HEK293T (cell line): ENCODE data around the gene RPS2.
"Not testable (repeated sequence)": the region's sequence is repeated elsewhere in the genome, so short reads cannot be mapped to it uniquely, and the experiment has no call there.

ENCODE experiments used
- CTCF ChIA-PET: fragments of 350-600 bp; formaldehyde crosslinking; extraction: SDS; loops from one replicate; lab custom pipeline; 2021; ENCODE audit warnings: antibody characterized with exemption, inconsistent platforms; lab: Yijun Ruan, JAX
- POLR2A ChIA-PET: fragments of 350-600 bp; formaldehyde crosslinking; extraction: SDS; loops from one replicate; lab custom pipeline; 2020; ENCODE audit warnings: antibody characterized with exemption, inconsistent platforms; lab: Yijun Ruan, JAX
- DNase-seq: peaks from one replicate; pipeline ENCODE4 v3.0.0; 2012; ENCODE audit warnings: mixed read lengths; ENCODE audit errors: extremely low spot score
- ARNT ChIP-seq: fragments of 450-650 bp; IDR thresholded peaks from 2 replicates; pipeline ENCODE4 v1.6.1; 2017; ENCODE audit warnings: mild to moderate bottlenecking
- BHLHE40 ChIP-seq: fragments of 450-650 bp; IDR thresholded peaks from 2 replicates; pipeline ENCODE4 v1.6.1; 2016; ENCODE audit warnings: mild to moderate bottlenecking, moderate library complexity, borderline replicate concordance
- CTBP1 ChIP-seq: fragments of 450-650 bp; IDR thresholded peaks from 2 replicates; pipeline ENCODE4 v1.6.1; 2016; ENCODE audit warnings: borderline replicate concordance
- ELF4 ChIP-seq: fragments of 450-650 bp; IDR thresholded peaks from 2 replicates; pipeline ENCODE4 v1.6.1; 2017; ENCODE audit warnings: antibody characterized with exemption
- FOXA1 ChIP-seq: fragments of 450-650 bp; IDR thresholded peaks from 2 replicates; pipeline ENCODE4 v1.6.1; 2016; ENCODE audit warnings: mild to moderate bottlenecking
- FOXK2 ChIP-seq: fragments of 450-650 bp; IDR thresholded peaks from 2 replicates; pipeline ENCODE4 v1.6.1; 2016; ENCODE audit warnings: mild to moderate bottlenecking
- FOXM1 ChIP-seq: fragments of 450-650 bp; IDR thresholded peaks from 2 replicates; pipeline ENCODE4 v1.6.1; 2017; ENCODE audit warnings: mild to moderate bottlenecking, borderline replicate concordance
- HDGF ChIP-seq: fragments of 450-650 bp; IDR thresholded peaks from 2 replicates; pipeline ENCODE4 v1.6.1; 2017; ENCODE audit warnings: antibody characterized with exemption, borderline replicate concordance
- L3MBTL2 ChIP-seq: fragments of 450-650 bp; conservative IDR thresholded peaks from 2 replicates; pipeline ENCODE4 v1.6.1; 2016; ENCODE audit warnings: mild to moderate bottlenecking
- LEF1 ChIP-seq: fragments of 450-650 bp; IDR thresholded peaks from 2 replicates; pipeline ENCODE4 v1.6.1; 2017; ENCODE audit warnings: mild to moderate bottlenecking, borderline replicate concordance
- NFRKB ChIP-seq: fragments of 450-650 bp; IDR thresholded peaks from 2 replicates; pipeline ENCODE4 v1.6.1; 2016; ENCODE audit warnings: mild to moderate bottlenecking, moderate library complexity
- SP1 ChIP-seq: fragments of 450-650 bp; IDR thresholded peaks from 2 replicates; pipeline ENCODE4 v1.6.1; 2017
- SUZ12 ChIP-seq: fragments of 450-650 bp; IDR thresholded peaks from 2 replicates; pipeline ENCODE4 v1.6.1; 2016; ENCODE audit warnings: mild to moderate bottlenecking
- TARDBP ChIP-seq: fragments of 450-650 bp; IDR thresholded peaks from 2 replicates; pipeline ENCODE4 v1.6.1; 2016
- ZNF384 ChIP-seq: fragments of 450-650 bp; IDR thresholded peaks from 2 replicates; pipeline ENCODE4 v1.6.1; 2016
- TF ChIP-seq, protein P1 (sequence below): fragments of 450-650 bp; IDR thresholded peaks from 2 replicates; pipeline ENCODE4 v1.6.1; 2016

The RPS2 gene

GRCh38 chr16:1926271-1926670 is 38.4 kb downstream of the RPS2 start:
- CTCF ChIA-PET, result interaction anchor here (0.8 kb wide), 2 partner anchors 14 to 48 kb away, joined by 3 to 4 read pairs; no protein-coding TSS in a partner anchor
- no peak for DNase-seq
- POLR2A ChIA-PET, result interaction anchor here (1.7 kb wide), 1 partner anchor 39 kb away, joined by 7 read pairs; the partner anchor contains the start of gene RPS2
- TF ChIP-seq, protein P1, sequence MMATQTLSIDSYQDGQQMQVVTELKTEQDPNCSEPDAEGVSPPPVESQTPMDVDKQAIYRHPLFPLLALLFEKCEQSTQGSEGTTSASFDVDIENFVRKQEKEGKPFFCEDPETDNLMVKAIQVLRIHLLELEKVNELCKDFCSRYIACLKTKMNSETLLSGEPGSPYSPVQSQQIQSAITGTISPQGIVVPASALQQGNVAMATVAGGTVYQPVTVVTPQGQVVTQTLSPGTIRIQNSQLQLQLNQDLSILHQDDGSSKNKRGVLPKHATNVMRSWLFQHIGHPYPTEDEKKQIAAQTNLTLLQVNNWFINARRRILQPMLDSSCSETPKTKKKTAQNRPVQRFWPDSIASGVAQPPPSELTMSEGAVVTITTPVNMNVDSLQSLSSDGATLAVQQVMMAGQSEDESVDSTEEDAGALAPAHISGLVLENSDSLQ, result no peak
- TF ChIP-seq BHLHE40, result no peak

DNA sequence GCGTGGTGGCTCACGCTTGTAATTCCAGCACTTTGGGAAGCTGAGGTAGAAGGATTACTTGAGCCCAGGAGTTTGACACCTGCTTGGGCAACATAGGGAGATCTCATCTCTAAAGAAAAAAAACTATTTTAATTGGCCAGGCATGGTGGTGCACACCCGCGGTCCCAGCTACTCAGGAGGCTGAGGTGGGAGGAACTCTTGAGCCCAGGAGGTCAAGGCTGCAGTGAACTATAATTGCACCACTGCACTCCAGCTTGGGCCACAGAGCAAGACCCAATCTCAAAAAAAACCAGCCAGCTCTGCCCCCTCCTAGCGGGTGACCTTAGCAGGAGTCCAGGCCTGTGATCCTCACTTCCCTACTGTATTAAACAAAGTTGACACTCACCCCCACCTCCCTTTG is 40.5 kb downstream of the RPS2 start:
- ChIA-PET CTCF (interaction anchor here (0.7 to 2.0 kb wide), 8 partner anchors 13 to 60 kb away, joined by 3 to 19 read pairs (median 4); partner anchors contain the start of gene MSRB1), POLR2A (interaction anchor here (0.9 to 2.2 kb wide), 6 partner anchors 17 to 85 kb away, joined by 3 to 21 read pairs (median 3); partner anchors contain the start of gene RPS2)
- TF ChIP-seq FOXM1 (no peak), CTBP1 (no peak), ARNT (no peak), BHLHE40 (no peak), LEF1 (no peak), NFRKB (no peak), FOXA1 (no peak), ZNF384 (no peak), ELF4 (no peak), FOXK2 (no peak), L3MBTL2 (no peak), TARDBP (no peak), SUZ12 (no peak), SP1 (no peak), HDGF (no peak)
- TF ChIP-seq, protein P1, result no peak
- no peak for DNase-seq

DNA sequence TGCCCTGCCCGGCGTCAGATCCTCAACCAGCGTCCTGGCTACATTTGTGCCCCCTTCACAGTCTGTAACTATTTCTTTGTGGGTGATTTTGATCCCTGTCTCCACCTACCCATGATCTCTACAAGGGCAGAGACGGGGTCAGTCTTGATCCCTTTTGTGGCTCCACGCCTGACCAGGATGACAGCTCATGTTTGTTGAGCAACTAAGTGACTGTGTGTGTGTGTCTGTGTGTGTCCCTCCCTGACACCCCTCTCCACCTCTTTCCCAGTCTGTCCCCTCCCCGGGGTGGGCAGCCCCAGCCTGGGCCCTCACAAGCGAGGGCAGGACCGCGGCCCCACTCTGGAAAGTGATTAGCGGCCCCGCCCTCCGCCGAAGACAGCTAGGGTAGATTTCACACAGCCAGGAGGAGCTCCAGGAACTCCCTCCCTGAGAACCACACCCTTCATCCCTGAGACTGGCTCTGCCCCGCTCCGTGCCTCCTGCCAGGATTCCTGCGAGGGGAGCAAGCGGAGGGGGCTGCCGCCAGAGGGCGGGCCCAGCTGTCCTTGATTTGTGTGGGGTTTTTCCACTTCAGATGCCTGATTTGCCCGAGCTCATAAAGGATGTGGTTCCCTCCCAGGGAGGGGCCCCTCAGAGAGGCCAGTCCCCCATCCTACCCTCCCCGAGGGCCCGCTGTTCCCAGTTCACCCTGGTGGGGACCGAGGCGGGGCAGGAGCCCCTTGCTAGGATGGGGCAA is 41.2 kb downstream of the RPS2 start:
- ChIA-PET CTCF (interaction anchor here (0.6 to 2.0 kb wide), 16 partner anchors 13 to 99 kb away, joined by 3 to 19 read pairs (median 3); partner anchors contain the start of gene MSRB1), POLR2A (interaction anchor here (0.9 to 2.2 kb wide), 9 partner anchors 9 to 84 kb away, joined by 3 to 21 read pairs (median 4); partner anchors contain the start of gene RPS2)
- DNase-seq, result peak; percentile 76
- TF ChIP-seq L3MBTL2 (peak; percentile 37; the same call in 1 of the 2 replicates), FOXK2 (no peak)

DNA sequence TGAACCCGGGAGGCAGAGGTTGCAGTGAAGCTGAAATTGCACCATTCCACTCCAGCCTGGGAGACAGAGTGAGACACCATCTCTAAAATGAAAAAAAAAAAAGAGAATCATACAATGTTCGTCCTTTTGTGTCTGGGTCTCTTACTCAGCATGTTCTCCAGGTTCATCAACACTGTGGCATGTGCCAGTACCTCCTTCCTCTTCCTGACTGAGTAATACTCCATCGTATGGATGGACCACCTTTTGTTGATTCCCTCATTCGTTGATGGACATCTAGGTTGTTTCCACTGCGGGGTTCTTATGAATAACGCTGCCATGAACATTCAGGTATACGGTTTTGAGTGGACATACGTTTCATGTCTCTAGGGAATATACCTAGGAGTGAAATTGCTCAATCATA is 42.3 kb downstream of the RPS2 start:
- CTCF ChIA-PET, result interaction anchor here (1.3 kb wide), 1 partner anchor 38 kb away, joined by 5 read pairs; no protein-coding TSS in a partner anchor
- TF ChIP-seq ARNT, result no peak
- no peak for TF ChIP-seq NFRKB
- no peak for TF ChIP-seq BHLHE40
- no peak for TF ChIP-seq FOXM1
- TF ChIP-seq, protein P1, result no peak
- TF ChIP-seq ELF4, result no peak
- no peak for TF ChIP-seq TARDBP
- no peak for TF ChIP-seq L3MBTL2
- DNase-seq, result no peak
- POLR2A ChIA-PET, result interaction anchor here (1.4 to 2.2 kb wide), 3 partner anchors 8 to 43 kb away, joined by 4 to 21 read pairs (median 8); partner anchors contain the start of gene RPS2

DNA sequence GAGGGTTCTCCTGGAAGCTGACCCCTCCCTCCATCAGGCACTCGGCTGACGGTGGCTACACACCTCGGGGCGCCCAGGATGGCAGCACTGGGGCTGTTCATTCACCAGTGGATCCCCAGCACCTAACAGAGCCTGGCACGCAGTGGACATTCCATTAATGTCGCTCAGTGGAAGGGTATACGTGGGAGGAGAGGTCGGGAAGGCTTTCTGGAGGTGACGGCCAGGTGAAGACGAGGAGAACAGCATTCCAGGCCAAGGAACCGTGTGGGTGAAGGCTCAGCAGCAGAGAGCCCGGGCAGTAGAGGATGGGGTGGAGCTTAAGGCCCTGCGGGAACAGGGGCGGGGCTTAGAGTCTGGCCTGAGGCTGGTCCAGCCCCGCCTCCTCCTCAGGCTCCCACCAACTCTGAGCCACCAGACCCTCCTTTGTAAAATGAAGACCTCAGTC is 43.9 kb downstream of the RPS2 start:
- no peak for TF ChIP-seq HDGF
- TF ChIP-seq ZNF384, result no peak
- TF ChIP-seq NFRKB, result no peak
- TF ChIP-seq FOXA1, result no peak
- no peak for TF ChIP-seq LEF1
- TF ChIP-seq TARDBP, result no peak
- no peak for TF ChIP-seq SUZ12
- no peak for TF ChIP-seq FOXK2
- no peak for TF ChIP-seq CTBP1
- TF ChIP-seq BHLHE40, result no peak
- no peak for TF ChIP-seq SP1
- no peak for TF ChIP-seq ARNT
- POLR2A ChIA-PET, result interaction anchor here (0.6 to 1.3 kb wide), 5 partner anchors 8 to 45 kb away, joined by 3 to 6 read pairs (median 3); partner anchors contain the start of genes MSRB1 and RPS2
- CTCF ChIA-PET, result interaction anchor here (0.6 to 1.0 kb wide), 2 partner anchors 20 to 30 kb away, joined by 4 to 6 read pairs; no protein-coding TSS in a partner anchor
- DNase-seq, result peak; percentile 88

GRCh38 chr16:1920122-1920521 is 44.5 kb downstream of the RPS2 start:
- POLR2A ChIA-PET, result interaction anchor here (1.0 to 1.3 kb wide), 3 partner anchors 9 to 45 kb away, joined by 3 to 6 read pairs (median 4); partner anchors contain the start of genes MSRB1 and RPS2
- CTCF ChIA-PET, DNase-seq: not testable (repeated sequence)
